HCEC 1CT (cell line): Measurements from ENCODE around the gene LCE7A.

Experiments
- DNase-seq: peaks from one replicate; pipeline ENCODE4 v3.0.0-alpha.2; 2017

LCE7A gene

GRCh38 chr1:152859696-152860095 lies at the start of gene LCE7A:
TSS of gene LCE7A (plus strand) at chr1:152859996. CDS start at chr1:152860698, 702 bp downstream.
- no peak for DNase-seq

- no peak for DNase-seq
Observed at GRCh38 chr1:152811050-152811449, 48.7 kb upstream of the LCE7A start.

GRCh38 chr1:152811671-152812070 lies 48.1 kb upstream of the LCE7A start, which contains the start of gene LCE1B:
TSS of gene LCE1B (plus strand) at chr1:152811971. CDS start at chr1:152812447, 476 bp downstream.
- DNase-seq = no peak

- DNase-seq = peak; percentile 2
Observed at GRCh38 chr1:152817309-152817708, 42.5 kb upstream of the LCE7A start.

GRCh38 chr1:152823294-152823693 lies 36.5 kb upstream of the LCE7A start:
- no peak for DNase-seq

GRCh38 chr1:152824964-152825363 lies 34.8 kb upstream of the LCE7A start:
- DNase-seq = no peak

GRCh38 chr1:152827173-152827572 lies 32.6 kb upstream of the LCE7A start, which contains the start of gene LCE1A:
TSS of gene LCE1A (plus strand) at chr1:152827473. CDS start at chr1:152827473, 0 bp downstream.
- no peak for DNase-seq

- DNase-seq = no peak
Observed at GRCh38 chr1:152836870-152837269, 22.9 kb upstream of the LCE7A start.

GRCh38 chr1:152842556-152842955 lies 17.2 kb upstream of the LCE7A start, which contains the start of gene LCE6A:
TSS of gene LCE6A (plus strand) at chr1:152842856. CDS start at chr1:152843521, 665 bp downstream.
- DNase-seq = no peak

GRCh38 chr1:152855661-152856060 lies 4.1 kb upstream of the LCE7A start:
- DNase-seq = no peak

- DNase-seq = no peak
Observed at GRCh38 chr1:152858062-152858461, 1.7 kb upstream of the LCE7A start.

- no peak for DNase-seq
Observed at GRCh38 chr1:152860129-152860528, 333 bp downstream of the LCE7A start.

- DNase-seq = no peak
Observed at GRCh38 chr1:152861374-152861773, 1.6 kb downstream of the LCE7A start.

- no peak for DNase-seq
Observed at GRCh38 chr1:152864443-152864842, 4.6 kb downstream of the LCE7A start.

- no peak for DNase-seq
Observed at GRCh38 chr1:152866321-152866720, 6.5 kb downstream of the LCE7A start.

- DNase-seq = peak; percentile 57
Observed at GRCh38 chr1:152869808-152870419, 10.1 kb downstream of the LCE7A start.

- DNase-seq = peak; percentile 51
Observed at GRCh38 chr1:152870831-152871730, 11.3 kb downstream of the LCE7A start.

- no peak for DNase-seq
Observed at GRCh38 chr1:152871731-152872126, 11.9 kb downstream of the LCE7A start.

- peak; percentile 48 for DNase-seq
Observed at GRCh38 chr1:152873495-152873894, 13.7 kb downstream of the LCE7A start.

GRCh38 chr1:152876827-152877226 lies 17.0 kb downstream of the LCE7A start:
- no peak for DNase-seq

GRCh38 chr1:152878042-152878441 lies 18.2 kb downstream of the LCE7A start, which contains the start of gene SMCP:
TSS of gene SMCP (plus strand) at chr1:152878322. CDS start at chr1:152884423, 6,101 bp downstream.
- DNase-seq = no peak

- no peak for DNase-seq
Observed at GRCh38 chr1:152879559-152880198, 19.9 kb downstream of the LCE7A start.

- DNase-seq = no peak
Observed at GRCh38 chr1:152880316-152880715, 20.5 kb downstream of the LCE7A start.
